Omental fat pad (tissue), 4 donors: Measurements from ENCODE around the gene GPR176. TPM values are rescaled to one million over a fixed set of nuclear protein-coding genes. Genes with fewer than 3 reads are reported as not detected.
A peak's percentile ranks its signal among the peaks of the same experiment; 100 is the strongest.

Experiments used
- ATAC-seq: fragments of 150-250 bp; one replicate; pipeline ENCODE4 v1.9.1; 2016; ENCODE audit warnings: mild to moderate bottlenecking, moderate library complexity; ENCODE audit not compliant: low FRiP score
- DNase-seq: peaks from one replicate; pipeline ENCODE4 v3.0.0-alpha.2; 2019; ENCODE audit warnings: low spot score
- CTCF ChIP-seq, 3 donors: fragments of 450-650 bp; IDR thresholded peaks; one replicate each; pipeline ENCODE4 v1.5.1; 2016 to 2017; ENCODE audit warnings: antibody characterized with exemption in 3 of 3, mild to moderate bottlenecking in 3 of 3, moderate library complexity in 2 of 3
- total RNA-seq, 4 donors: library from RNA; depleted of rRNA; stranded (reverse); fragments of >200 nt; gene quantifications; one replicate each; pipeline ENCODE4 v1.1.0, GENCODE V29; 2016

The GPR176 gene
- total RNA-seq, 4 donors from 2014 or later: 5.6 to 23.9 (median 11.7) TPM

GRCh38 chr15:39924437-39924836 lies 4.4 kb upstream of the GPR176 start:
- no peak for ATAC-seq
- no peak for TF ChIP-seq CTCF (IDR thresholded peaks at IDR 0.05)
- no peak for DNase-seq

DNA sequence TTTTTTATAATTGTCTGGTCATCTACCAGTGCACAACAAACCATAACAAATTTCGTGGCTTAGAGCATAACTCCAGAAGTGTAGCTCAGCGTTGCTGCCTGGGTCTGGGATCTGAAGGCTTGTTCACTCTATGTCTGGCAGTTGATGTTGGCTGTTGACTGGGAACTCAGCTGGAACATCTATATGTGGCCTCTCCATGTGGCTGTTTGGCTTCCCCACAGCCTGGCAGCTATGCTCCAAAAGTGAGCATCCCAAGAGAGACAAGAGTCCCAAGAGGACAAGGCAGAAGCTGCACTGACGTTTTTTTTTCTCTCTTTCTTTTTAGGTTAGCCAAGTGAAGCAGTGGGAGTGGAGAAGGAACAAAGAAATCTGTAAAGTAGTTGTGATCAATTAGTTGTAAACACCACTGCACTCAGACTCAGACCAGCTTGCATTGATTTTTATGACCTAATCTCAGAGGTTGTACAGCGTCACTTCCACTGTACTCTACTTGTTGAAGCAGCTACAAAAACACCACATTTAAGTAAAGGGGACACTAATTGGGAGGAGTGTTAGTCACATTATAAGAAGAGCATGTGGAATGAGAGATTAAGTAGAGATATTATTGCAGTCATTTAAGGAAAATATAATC lies 2.5 kb upstream of the GPR176 start:
- TF ChIP-seq CTCF (IDR thresholded peaks at IDR 0.05): no peak
- ATAC-seq: no peak
- DNase-seq: no peak

DNA sequence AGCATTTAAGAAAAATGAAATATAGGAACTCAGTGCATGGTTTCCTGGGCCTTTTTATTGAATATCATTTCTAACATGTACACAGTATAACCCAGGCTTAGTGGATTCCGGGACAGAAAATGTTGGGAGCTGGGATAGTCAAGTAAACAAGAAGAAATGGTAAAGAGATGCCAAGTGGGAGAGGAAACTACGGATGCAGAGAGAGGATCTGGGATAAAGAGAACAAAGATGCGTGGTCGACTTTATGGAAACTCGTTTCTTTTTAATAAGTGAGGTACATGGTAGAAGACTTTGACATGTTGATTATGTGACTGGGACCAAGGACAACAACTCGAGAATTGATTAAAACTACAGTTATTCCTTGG lies 1.2 kb upstream of the GPR176 start:
- no peak for ATAC-seq
- DNase-seq: no peak
- no peak for TF ChIP-seq CTCF (IDR thresholded peaks at IDR 0.05)

GRCh38 chr15:39920510-39921273 lies 626 bp upstream of the GPR176 start:
- ATAC-seq (peak; percentile 82), DNase-seq (peak; percentile 68)
- TF ChIP-seq CTCF (IDR thresholded peaks at IDR 0.05): no peak

- TF ChIP-seq CTCF (IDR thresholded peaks at IDR 0.05): no peak
- ATAC-seq (peak; percentile 3), DNase-seq (no peak)
Measured at GRCh38 chr15:39919411-39919747, 687 bp downstream of the GPR176 start.

DNA sequence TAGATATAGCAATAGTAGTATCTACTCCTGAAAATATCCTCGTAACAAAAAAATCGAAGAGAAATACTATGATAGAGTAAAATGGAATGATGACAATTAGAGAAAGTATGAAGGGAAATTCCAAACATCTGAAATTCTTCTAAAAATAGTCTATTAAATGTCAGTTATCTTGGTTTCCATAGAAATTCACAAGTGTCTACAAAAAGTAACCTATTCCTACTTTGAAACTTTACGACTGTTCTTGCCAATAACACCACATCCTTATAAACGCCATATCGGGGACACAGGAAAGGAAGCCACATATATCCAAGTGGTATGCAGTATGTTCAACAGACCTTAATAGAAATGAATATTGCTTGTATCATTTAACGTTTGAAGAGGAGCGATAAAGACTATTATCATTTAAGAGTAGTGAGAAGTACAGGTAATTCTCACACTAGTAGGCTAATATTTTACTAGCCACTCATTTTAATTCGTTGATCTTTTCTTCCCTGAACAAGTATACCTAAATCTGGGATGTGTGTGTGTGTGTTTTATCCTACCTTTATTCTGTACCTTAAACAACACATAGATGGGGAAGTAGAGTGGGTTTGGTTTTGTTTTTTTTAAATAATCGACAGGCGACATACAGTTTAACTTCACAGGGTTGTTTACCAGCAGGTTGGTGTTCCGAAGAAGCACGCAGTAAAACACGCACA lies 1.2 kb downstream of the GPR176 start:
- peak; percentile 37 for ATAC-seq
- no peak for DNase-seq
- no peak for TF ChIP-seq CTCF (IDR thresholded peaks at IDR 0.05)
